Measurements from ENCODE around the gene PPP1R1B. TPM values are rescaled to one million over a fixed set of nuclear protein-coding genes. Genes with fewer than 3 reads are reported as not detected.

Gene PPP1R1B
- total RNA-seq, 1 experiment from 2014 or later: 8.3 TPM

DNA sequence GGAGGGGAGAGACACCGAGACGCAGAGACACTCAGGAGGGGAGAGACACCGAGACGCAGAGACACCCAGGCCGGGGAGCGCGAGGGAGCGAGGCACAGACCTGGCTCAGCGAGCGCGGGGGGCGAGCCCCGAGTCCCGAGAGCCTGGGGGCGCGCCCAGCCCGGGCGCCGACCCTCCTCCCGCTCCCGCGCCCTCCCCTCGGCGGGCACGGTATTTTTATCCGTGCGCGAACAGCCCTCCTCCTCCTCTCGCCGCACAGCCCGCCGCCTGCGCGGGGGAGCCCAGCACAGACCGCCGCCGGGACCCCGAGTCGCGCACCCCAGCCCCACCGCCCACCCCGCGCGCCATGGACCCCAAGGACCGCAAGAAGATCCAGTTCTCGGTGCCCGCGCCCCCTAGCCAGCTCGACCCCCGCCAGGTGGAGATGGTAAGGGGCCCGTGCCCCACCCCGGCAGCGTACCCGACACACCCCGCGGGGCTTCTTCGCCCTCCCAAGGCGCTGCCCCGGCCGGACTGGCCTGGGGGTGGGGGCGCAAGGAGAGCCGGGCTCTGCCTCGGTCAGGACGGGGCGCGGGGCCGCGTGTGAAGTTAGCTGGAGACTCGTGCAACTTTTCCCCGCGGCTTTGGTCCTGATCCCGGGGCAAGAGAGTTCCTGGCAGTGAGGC, 427 bp downstream of the PPP1R1B start:
- DNase-seq: no peak
- TF ChIP-seq, protein P1, sequence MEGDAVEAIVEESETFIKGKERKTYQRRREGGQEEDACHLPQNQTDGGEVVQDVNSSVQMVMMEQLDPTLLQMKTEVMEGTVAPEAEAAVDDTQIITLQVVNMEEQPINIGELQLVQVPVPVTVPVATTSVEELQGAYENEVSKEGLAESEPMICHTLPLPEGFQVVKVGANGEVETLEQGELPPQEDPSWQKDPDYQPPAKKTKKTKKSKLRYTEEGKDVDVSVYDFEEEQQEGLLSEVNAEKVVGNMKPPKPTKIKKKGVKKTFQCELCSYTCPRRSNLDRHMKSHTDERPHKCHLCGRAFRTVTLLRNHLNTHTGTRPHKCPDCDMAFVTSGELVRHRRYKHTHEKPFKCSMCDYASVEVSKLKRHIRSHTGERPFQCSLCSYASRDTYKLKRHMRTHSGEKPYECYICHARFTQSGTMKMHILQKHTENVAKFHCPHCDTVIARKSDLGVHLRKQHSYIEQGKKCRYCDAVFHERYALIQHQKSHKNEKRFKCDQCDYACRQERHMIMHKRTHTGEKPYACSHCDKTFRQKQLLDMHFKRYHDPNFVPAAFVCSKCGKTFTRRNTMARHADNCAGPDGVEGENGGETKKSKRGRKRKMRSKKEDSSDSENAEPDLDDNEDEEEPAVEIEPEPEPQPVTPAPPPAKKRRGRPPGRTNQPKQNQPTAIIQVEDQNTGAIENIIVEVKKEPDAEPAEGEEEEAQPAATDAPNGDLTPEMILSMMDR (IDR thresholded peaks at IDR 0.05; ENCODE audit: unreplicated experiment): no peak
- intact Hi-C loops (cut with micrococcal nuclease; ENCODE audit: unreplicated experiment): no loop called here
- BruUV-seq (replicated peaks): no TSS peak
- H3K4me3 Mint-ChIP-seq (ENCODE audit: low read depth, unreplicated experiment): peak overlapping the region; percentile 51
- H3K36me3 Mint-ChIP-seq (ENCODE audit: insufficient read depth, unreplicated experiment): peaks cover 28% of the 10 kb centered on the region
- H3K4me1 Mint-ChIP-seq (ENCODE audit: low read depth, unreplicated experiment): peaks cover 41% of the 10 kb centered on the region
- CTCF ChIA-PET: interaction anchor here (0.6 to 161.2 kb wide), 26 partner anchors 7 to 1266 kb away, joined by 3 to 42089 read pairs (median 9); partner anchors contain the start of genes ERBB2, GRB7, GSDMA and GSDMB
- H3K27me3 Mint-ChIP-seq (ENCODE audit: unreplicated experiment): peaks cover 83% of the 10 kb centered on the region
- no peak overlapping the region for H3K27ac Mint-ChIP-seq (ENCODE audit: unreplicated experiment)
- no peaks in the 10 kb centered on the region for H3K9me3 Mint-ChIP-seq (ENCODE audit: low read depth, unreplicated experiment)

DNA sequence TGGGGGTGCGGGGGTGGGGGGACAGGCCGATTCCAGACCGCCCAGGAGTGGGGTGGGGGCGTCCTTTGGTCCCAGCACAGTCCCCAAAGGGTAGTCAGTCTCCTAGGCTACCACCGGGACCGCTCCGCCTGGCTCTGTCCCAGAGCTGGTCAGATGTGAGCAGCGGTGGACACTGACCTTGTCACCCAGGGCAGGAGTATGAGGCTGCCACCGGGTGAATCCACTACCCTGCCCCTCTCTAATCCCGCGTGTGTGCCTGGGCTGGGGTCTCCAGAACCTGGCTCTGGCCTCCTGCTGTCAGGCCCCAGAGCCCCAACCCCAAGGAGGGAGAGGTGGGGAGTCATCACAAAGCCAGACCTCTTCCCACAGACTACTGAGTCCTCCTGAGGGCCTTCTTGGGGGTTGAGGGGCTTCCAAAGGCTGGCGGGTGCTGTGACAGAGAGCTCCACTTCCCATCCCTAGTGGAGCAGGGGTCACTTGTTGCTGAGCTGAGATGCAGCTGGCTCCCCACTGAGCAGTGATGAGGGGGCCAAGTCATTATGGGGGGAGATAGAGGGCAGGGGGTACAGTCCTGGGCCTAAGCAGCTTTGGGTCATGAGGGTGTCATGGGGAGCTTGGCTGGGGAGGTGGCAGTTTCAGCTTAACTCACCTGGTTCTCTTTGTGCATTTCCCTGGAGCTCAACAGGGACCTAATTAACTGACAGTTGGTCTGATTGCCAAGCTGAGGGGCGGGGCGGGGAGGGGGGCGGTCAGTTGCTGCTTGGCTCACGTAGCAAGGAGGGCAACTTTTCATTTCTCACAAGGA, 1.2 kb downstream of the PPP1R1B start:
- Mint-ChIP-seq H3K4me1 (ENCODE audit: low read depth, unreplicated experiment) (peaks cover 41% of the 10 kb centered on the region), H3K4me3 (ENCODE audit: low read depth, unreplicated experiment) (peak overlapping the region; percentile 2), H3K27me3 (ENCODE audit: unreplicated experiment) (peaks cover 85% of the 10 kb centered on the region), H3K27ac (ENCODE audit: unreplicated experiment) (no peak overlapping the region), H3K36me3 (ENCODE audit: insufficient read depth, unreplicated experiment) (peaks cover 23% of the 10 kb centered on the region), H3K9me3 (ENCODE audit: low read depth, unreplicated experiment) (no peaks in the 10 kb centered on the region)
- DNase-seq: peak; percentile 82
- CTCF ChIA-PET: interaction anchor here (0.6 to 161.2 kb wide), 35 partner anchors 7 to 1267 kb away, joined by 3 to 42089 read pairs (median 5); partner anchors contain the start of genes ERBB2, GRB7, GSDMA and GSDMB
- TF ChIP-seq, protein P1 (IDR thresholded peaks at IDR 0.05; ENCODE audit: unreplicated experiment): no peak
- intact Hi-C loops (cut with micrococcal nuclease; ENCODE audit: unreplicated experiment): no loop called here
- no TSS peak for BruUV-seq (replicated peaks)

DNA sequence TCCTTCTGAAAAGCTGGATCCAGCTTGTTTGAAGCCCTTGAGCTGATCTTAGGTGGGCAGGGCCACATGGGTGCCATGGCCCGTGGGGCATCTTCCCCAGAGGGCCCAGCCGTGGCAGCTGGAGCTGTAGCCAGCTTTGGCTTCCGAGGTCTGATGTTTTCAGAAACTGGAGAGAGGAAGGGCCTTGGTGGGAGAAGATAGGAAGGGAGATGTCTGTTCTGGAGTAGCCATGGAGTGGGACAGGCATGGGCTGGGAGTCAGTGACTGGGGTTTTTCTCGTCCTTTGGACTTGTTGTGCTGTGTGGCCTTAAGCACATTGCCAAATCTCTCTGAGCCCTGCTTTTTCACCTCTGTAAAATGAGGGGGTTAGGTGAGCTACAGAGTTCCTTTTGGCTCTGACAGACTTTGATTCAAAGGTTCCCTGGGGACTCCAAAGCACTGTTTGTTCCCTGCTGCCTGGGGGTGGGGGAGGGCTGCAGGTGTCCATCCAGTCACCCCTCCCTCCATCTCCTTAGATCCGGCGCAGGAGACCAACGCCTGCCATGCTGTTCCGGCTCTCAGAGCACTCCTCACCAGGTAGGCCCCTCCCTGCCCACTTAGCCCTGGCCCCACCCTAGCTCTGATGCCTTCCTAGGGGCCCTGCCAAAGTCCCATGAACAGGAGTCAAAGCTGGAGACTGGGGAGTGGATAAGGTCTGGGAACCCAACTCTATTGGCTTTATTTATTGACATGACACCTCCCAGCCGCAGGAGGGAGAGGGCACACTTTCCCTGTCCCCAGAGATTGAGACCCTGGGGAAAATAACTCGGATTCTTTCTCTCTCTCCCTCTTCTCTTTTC, 2.1 kb downstream of the PPP1R1B start:
- TF ChIP-seq, protein P1 (IDR thresholded peaks at IDR 0.05; ENCODE audit: unreplicated experiment): no peak
- H3K9me3 Mint-ChIP-seq (ENCODE audit: low read depth, unreplicated experiment): no peaks in the 10 kb centered on the region
- H3K4me3 Mint-ChIP-seq (ENCODE audit: low read depth, unreplicated experiment): no peak overlapping the region
- peaks cover 85% of the 10 kb centered on the region for H3K27me3 Mint-ChIP-seq (ENCODE audit: unreplicated experiment)
- H3K4me1 Mint-ChIP-seq (ENCODE audit: low read depth, unreplicated experiment): peaks cover 36% of the 10 kb centered on the region
- peaks cover 17% of the 10 kb centered on the region for H3K36me3 Mint-ChIP-seq (ENCODE audit: insufficient read depth, unreplicated experiment)
- CTCF ChIA-PET: interaction anchor here (0.5 to 161.2 kb wide), 29 partner anchors 8 to 930 kb away, joined by 3 to 42089 read pairs (median 6); partner anchors contain the start of genes ERBB2, GRB7, GSDMA and GSDMB
- peak; percentile 83 for DNase-seq
- no TSS peak for BruUV-seq (replicated peaks)
- H3K27ac Mint-ChIP-seq (ENCODE audit: unreplicated experiment): no peak overlapping the region
- intact Hi-C loops (cut with micrococcal nuclease; ENCODE audit: unreplicated experiment): no loop called here

DNA sequence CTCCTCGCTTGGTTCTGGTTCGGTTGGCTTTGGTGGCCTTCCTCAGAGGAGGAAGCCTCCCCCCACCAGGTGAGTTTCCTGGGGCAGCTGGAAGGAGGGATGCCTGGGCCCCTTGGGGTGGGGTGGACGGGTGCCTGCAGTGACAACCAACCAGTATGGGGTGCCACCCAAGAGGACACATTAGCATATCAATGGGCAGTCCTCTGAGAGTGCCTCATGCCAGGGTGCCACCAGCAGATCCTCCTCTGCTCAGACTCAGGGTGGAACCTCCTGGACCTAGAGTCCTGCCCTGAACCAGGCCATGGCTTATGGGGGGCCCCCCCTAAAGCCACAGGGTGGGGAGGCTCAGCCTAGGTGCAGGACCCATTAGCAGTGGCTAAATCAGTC, 2.7 kb downstream of the PPP1R1B start:
- TF ChIP-seq, protein P1 (IDR thresholded peaks at IDR 0.05; ENCODE audit: unreplicated experiment): no peak
- peak; percentile 82 for DNase-seq
- H3K27ac Mint-ChIP-seq (ENCODE audit: unreplicated experiment): no peak overlapping the region
- peaks cover 79% of the 10 kb centered on the region for H3K27me3 Mint-ChIP-seq (ENCODE audit: unreplicated experiment)
- BruUV-seq (replicated peaks): no TSS peak
- intact Hi-C loops (cut with micrococcal nuclease; ENCODE audit: unreplicated experiment): no loop called here
- no peaks in the 10 kb centered on the region for H3K9me3 Mint-ChIP-seq (ENCODE audit: low read depth, unreplicated experiment)
- CTCF ChIA-PET: interaction anchor here (0.6 to 161.2 kb wide), 20 partner anchors 9 to 920 kb away, joined by 3 to 42089 read pairs (median 15); partner anchors contain the start of genes ERBB2, GRB7, GSDMA and GSDMB
- no peak overlapping the region for H3K4me3 Mint-ChIP-seq (ENCODE audit: low read depth, unreplicated experiment)
- H3K4me1 Mint-ChIP-seq (ENCODE audit: low read depth, unreplicated experiment): peaks cover 36% of the 10 kb centered on the region
- H3K36me3 Mint-ChIP-seq (ENCODE audit: insufficient read depth, unreplicated experiment): peaks cover 17% of the 10 kb centered on the region
